ENCODE measurements around the gene PDE7B.

The PDE7B gene

GRCh38 chr6:136035378-136036070 is 184.0 kb downstream of the PDE7B start:
- H3K4me1 Mint-ChIP-seq = peaks cover 50% of the 10 kb centered on the region
- peak overlapping the region in 1 of 3 experiments; percentile 34 for H3K4me3 Mint-ChIP-seq
- no peaks in the 10 kb centered on the region for H3K9me3 Mint-ChIP-seq
- TF ChIP-seq, protein P1, sequence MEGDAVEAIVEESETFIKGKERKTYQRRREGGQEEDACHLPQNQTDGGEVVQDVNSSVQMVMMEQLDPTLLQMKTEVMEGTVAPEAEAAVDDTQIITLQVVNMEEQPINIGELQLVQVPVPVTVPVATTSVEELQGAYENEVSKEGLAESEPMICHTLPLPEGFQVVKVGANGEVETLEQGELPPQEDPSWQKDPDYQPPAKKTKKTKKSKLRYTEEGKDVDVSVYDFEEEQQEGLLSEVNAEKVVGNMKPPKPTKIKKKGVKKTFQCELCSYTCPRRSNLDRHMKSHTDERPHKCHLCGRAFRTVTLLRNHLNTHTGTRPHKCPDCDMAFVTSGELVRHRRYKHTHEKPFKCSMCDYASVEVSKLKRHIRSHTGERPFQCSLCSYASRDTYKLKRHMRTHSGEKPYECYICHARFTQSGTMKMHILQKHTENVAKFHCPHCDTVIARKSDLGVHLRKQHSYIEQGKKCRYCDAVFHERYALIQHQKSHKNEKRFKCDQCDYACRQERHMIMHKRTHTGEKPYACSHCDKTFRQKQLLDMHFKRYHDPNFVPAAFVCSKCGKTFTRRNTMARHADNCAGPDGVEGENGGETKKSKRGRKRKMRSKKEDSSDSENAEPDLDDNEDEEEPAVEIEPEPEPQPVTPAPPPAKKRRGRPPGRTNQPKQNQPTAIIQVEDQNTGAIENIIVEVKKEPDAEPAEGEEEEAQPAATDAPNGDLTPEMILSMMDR (IDR thresholded peaks at IDR 0.05; ENCODE audit: unreplicated experiment in 3 of 3) = no peak
- no peaks in the 10 kb centered on the region for H3K27me3 Mint-ChIP-seq (ENCODE audit: low read depth)
- H3K27ac Mint-ChIP-seq = peak overlapping the region in 2 of 3 experiments; percentile 43 to 99
- H3K36me3 Mint-ChIP-seq (ENCODE audit: low read depth) = no peaks in the 10 kb centered on the region

GRCh38 chr6:136036071-136036380 is 184.5 kb downstream of the PDE7B start:
- no peaks in the 10 kb centered on the region for H3K36me3 Mint-ChIP-seq (ENCODE audit: low read depth)
- peaks cover 55% of the 10 kb centered on the region for H3K4me1 Mint-ChIP-seq
- no peaks in the 10 kb centered on the region for H3K27me3 Mint-ChIP-seq (ENCODE audit: low read depth)
- H3K9me3 Mint-ChIP-seq = no peaks in the 10 kb centered on the region
- H3K27ac Mint-ChIP-seq = peak overlapping the region in 1 of 3 experiments; percentile 99
- TF ChIP-seq, protein P1 (IDR thresholded peaks at IDR 0.05; ENCODE audit: unreplicated experiment in 3 of 3) = no peak
- H3K4me3 Mint-ChIP-seq = peak overlapping the region in 1 of 3 experiments; percentile 34

GRCh38 chr6:136036601-136037000 is 185.1 kb downstream of the PDE7B start:
- Mint-ChIP-seq H3K27me3 (ENCODE audit: low read depth) (no peaks in the 10 kb centered on the region), H3K9me3 (no peaks in the 10 kb centered on the region)

GRCh38 chr6:136037242-136037875 is 185.9 kb downstream of the PDE7B start:
- Mint-ChIP-seq H3K27ac (peak overlapping the region; percentile 97 to 99 (median 99)), H3K4me1 (peaks cover 52% of the 10 kb centered on the region), H3K36me3 (ENCODE audit: low read depth) (no peaks in the 10 kb centered on the region), H3K4me3 (peak overlapping the region; percentile 80 to 90 (median 89)), H3K27me3 (ENCODE audit: low read depth) (no peaks in the 10 kb centered on the region), H3K9me3 (no peaks in the 10 kb centered on the region)
- TF ChIP-seq, protein P1 (IDR thresholded peaks at IDR 0.05; ENCODE audit: unreplicated experiment in 3 of 3) = no peak

More at GRCh38 chr6:136036601-136037000, 185.1 kb downstream of the PDE7B start:
- TF ChIP-seq, protein P1 (IDR thresholded peaks at IDR 0.05; ENCODE audit: unreplicated experiment in 3 of 3) = no peak
- Mint-ChIP-seq H3K4me3 (peak overlapping the region in 1 of 3 experiments; percentile 3), H3K27ac (peak overlapping the region; percentile 44 to 99 (median 99)), H3K4me1 (peaks cover 58% of the 10 kb centered on the region), H3K36me3 (ENCODE audit: low read depth) (no peaks in the 10 kb centered on the region)

DNA sequence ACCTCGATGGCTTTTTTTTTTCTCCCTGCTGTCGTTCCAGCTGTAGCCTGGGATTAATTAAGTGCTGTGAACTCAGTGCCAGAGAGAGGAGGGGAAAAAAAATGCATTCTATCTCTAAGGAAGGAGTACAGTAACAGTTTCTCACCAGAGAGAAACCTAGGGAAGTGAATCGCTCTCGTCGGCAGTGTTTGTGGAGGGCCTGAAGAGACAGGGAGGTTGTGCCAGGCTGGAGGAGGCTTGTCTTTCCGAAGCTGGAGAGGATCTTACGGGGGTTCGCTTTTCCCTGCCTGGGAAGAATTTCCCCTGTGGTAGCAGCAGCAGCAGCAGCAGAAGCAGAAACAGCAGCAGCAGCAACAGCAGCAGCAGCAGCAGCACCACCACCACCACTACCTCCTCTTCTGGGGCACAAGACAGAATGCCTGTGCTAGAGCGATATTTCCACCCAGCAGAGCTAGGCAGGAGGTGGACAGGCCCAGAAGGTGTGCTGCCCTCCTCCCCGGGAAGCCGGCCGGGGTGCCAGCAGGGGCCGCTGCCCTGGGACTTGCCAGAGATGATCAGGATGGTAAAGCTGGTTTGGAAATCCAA is 186.5 kb downstream of the PDE7B start:
- Mint-ChIP-seq H3K27ac (peak overlapping the region; percentile 97 to 99 (median 99)), H3K27me3 (ENCODE audit: low read depth) (no peaks in the 10 kb centered on the region), H3K36me3 (ENCODE audit: low read depth) (no peaks in the 10 kb centered on the region), H3K9me3 (no peaks in the 10 kb centered on the region), H3K4me3 (peak overlapping the region; percentile 80 to 90 (median 89)), H3K4me1 (peaks cover 50% of the 10 kb centered on the region)
- TF ChIP-seq, protein P1 (IDR thresholded peaks at IDR 0.05; ENCODE audit: unreplicated experiment in 3 of 3) = no peak

Measured in nephron (organoid).